Endothelial cell (in vitro differentiated cells): ENCODE data around the gene C11orf87. TPM values are rescaled to one million over a fixed set of nuclear protein-coding genes. Genes with fewer than 3 reads are reported as not detected.

Experiments
- DNase-seq: peaks from one replicate; pipeline ENCODE4 v3.0.0; 2021; ENCODE audit warnings: low spot score
- H3K27ac Mint-ChIP-seq: one replicate; pipeline ENCODE4 v1.8.0; 2021; ENCODE audit warnings: mixed read lengths, inconsistent platforms; ENCODE audit not compliant: unreplicated experiment
- H3K27me3 Mint-ChIP-seq: one replicate; pipeline ENCODE4 v1.8.0; 2021; ENCODE audit warnings: mild to moderate bottlenecking, moderate library complexity, mixed read lengths, inconsistent platforms; ENCODE audit not compliant: unreplicated experiment
- H3K36me3 Mint-ChIP-seq: one replicate; pipeline ENCODE4 v1.8.0; 2021; ENCODE audit warnings: mild to moderate bottlenecking, low read depth, mixed read lengths, inconsistent platforms; ENCODE audit not compliant: unreplicated experiment
- H3K4me1 Mint-ChIP-seq: one replicate; pipeline ENCODE4 v1.8.0; 2021; ENCODE audit warnings: mild to moderate bottlenecking, mixed read lengths, inconsistent platforms; ENCODE audit not compliant: unreplicated experiment
- H3K4me3 Mint-ChIP-seq: one replicate; pipeline ENCODE4 v1.8.0; 2021; ENCODE audit warnings: mild to moderate bottlenecking, mixed read lengths, inconsistent platforms; ENCODE audit not compliant: unreplicated experiment
- H3K9me3 Mint-ChIP-seq: one replicate; pipeline ENCODE4 v1.8.0; 2021; ENCODE audit warnings: mixed read lengths, inconsistent platforms; ENCODE audit not compliant: unreplicated experiment
- CTCF ChIP-seq: fragments of 200-600 bp; sonication (generic); IDR thresholded peaks from one replicate; pipeline ENCODE4 v1.5.0; 2021; ENCODE audit warnings: antibody characterized with exemption; ENCODE audit not compliant: unreplicated experiment
- long read RNA-seq: library from polyadenylated mRNA; unstranded; transcript quantifications from one replicate; pipeline ENCODE4 v2.0.0, GENCODE V29; 2020; ENCODE audit not compliant: unreplicated experiment
- total RNA-seq: library from RNA; stranded (reverse); fragmentation: NEBNext Ultra II Directional; extraction: Animal tissue kit (Norgen Biotek cat#: 25700); gene quantifications from one replicate; pipeline ENCODE4 v1.2.1, GENCODE V29; 2021; ENCODE audit not compliant: unreplicated experiment

C11orf87 gene
- total RNA-seq: 0.46 TPM
- long read RNA-seq: 0 reads

- no peaks in the 10 kb centered on the region for H3K9me3 Mint-ChIP-seq
- peak; percentile 52 for DNase-seq
- H3K27me3 Mint-ChIP-seq: peaks cover 11% of the 10 kb centered on the region
- TF ChIP-seq CTCF: no peak
- H3K4me3 Mint-ChIP-seq: peak within 1 kb of the TSS; percentile 84
- peaks cover 15% of the 10 kb centered on the region for H3K4me1 Mint-ChIP-seq
- H3K36me3 Mint-ChIP-seq: no peaks in the 10 kb centered on the region
- no peak within 1 kb of the TSS for H3K27ac Mint-ChIP-seq
These were observed at the start of gene C11orf87 for GRCh38 chr11:109421981-109422869. Gene C11orf87 (plus strand): TSS chr11:109422190. CDS start chr11:109423634, 1,444 bp downstream.

DNA sequence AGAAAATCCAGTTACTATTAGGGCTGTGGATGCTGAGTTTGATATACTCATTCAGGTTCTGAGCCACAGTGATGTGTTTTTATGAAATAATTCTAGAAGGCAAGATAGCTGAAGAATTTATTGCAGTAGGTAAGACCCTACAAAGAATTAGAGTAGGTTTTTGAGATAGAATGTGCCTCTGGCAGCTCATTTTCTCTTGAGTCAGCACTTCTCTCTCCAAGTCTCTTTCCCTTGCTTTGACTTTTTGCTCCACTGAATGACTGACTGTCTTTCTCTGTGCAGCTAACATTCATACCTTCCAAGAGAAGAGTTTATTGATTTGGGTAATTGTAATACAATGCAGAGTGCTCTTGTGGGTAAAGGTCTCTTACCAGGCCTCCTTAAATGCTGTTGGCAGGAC is 48.0 kb upstream of the C11orf87 start:
- Mint-ChIP-seq H3K27me3 (no peaks in the 10 kb centered on the region), H3K36me3 (no peaks in the 10 kb centered on the region), H3K9me3 (no peaks in the 10 kb centered on the region), H3K27ac (no peak overlapping the region), H3K4me3 (no peak overlapping the region), H3K4me1 (peaks cover 39% of the 10 kb centered on the region)
- no peak for DNase-seq
- no peak for TF ChIP-seq CTCF

DNA sequence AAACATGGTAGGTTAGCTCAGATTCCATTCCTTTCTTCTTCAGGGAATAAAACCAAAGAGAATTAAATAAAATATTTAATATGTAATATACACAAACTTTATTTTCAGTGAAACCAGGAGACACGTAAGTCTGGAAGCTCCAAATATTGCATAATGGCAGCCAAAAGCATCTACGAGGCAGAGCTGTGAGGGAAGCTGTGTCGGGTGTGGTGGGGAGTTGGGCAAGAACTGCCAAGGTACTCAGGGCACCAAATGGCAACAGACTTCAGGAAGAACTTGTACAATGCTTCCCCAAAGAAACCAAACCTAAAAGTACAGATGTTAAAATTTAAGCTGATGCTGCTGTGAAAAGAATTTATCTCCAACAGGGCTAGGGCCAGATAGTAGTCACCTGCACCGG is 47.5 kb upstream of the C11orf87 start:
- Mint-ChIP-seq H3K4me1 (peaks cover 39% of the 10 kb centered on the region), H3K27ac (peak overlapping the region; percentile 3), H3K27me3 (no peaks in the 10 kb centered on the region), H3K36me3 (no peaks in the 10 kb centered on the region), H3K4me3 (no peak overlapping the region), H3K9me3 (no peaks in the 10 kb centered on the region)
- TF ChIP-seq CTCF: no peak
- no peak for DNase-seq

GRCh38 chr11:109377039-109377742 is 44.8 kb upstream of the C11orf87 start:
- DNase-seq: peak; percentile 27
- peaks cover 30% of the 10 kb centered on the region for H3K4me1 Mint-ChIP-seq

More at GRCh38 chr11:109377039-109377742, 44.8 kb upstream of the C11orf87 start:
- Mint-ChIP-seq H3K36me3 (no peaks in the 10 kb centered on the region), H3K27me3 (peaks cover 1% of the 10 kb centered on the region), H3K27ac (peak overlapping the region; percentile 84), H3K9me3 (no peaks in the 10 kb centered on the region), H3K4me3 (no peak overlapping the region)
- TF ChIP-seq CTCF: no peak
